MM.1S (cell line): ENCODE results near the gene PARD3.

Experiments
- DNase-seq: peaks from one replicate; pipeline ENCODE4 v3.0.0-alpha.2; 2015
- H2AFZ ChIP-seq: fragments of 300-600 bp; sonication (generic); 2 replicates; pipeline ENCODE4 v1.6.0; 2016; ENCODE audit warnings: antibody characterized with exemption, low read length
- H3F3A ChIP-seq: fragments of 300-600 bp; sonication (generic); 2 replicates; pipeline ENCODE4 v1.6.1; 2016; ENCODE audit warnings: mild to moderate bottlenecking, antibody characterized with exemption, low read length, moderate library complexity, mixed read lengths; ENCODE audit not compliant: insufficient read depth
- H3K27ac ChIP-seq: fragments of 300-600 bp; sonication (generic); 2 replicates; pipeline ENCODE4 v1.5.1; 2016; ENCODE audit warnings: mild to moderate bottlenecking, low read length
- H3K27me3 ChIP-seq: fragments of 300-600 bp; sonication (generic); replicated peaks from 2 replicates; pipeline ENCODE4 v1.6.0; 2016; ENCODE audit warnings: low read length; ENCODE audit not compliant: insufficient read depth
- H3K36me3 ChIP-seq: fragments of 300-600 bp; sonication (generic); replicated peaks from 2 replicates; pipeline ENCODE4 v1.6.1; 2016; ENCODE audit warnings: mild to moderate bottlenecking, low read length, mixed read lengths; ENCODE audit not compliant: insufficient read depth
- H3K4me1 ChIP-seq: fragments of 300-600 bp; sonication (generic); 2 replicates; pipeline ENCODE4 v1.6.1; 2016; ENCODE audit warnings: low read length, mixed read lengths
- H3K4me2 ChIP-seq: fragments of 300-600 bp; sonication (generic); 2 replicates; pipeline ENCODE4 v1.6.0; 2016; ENCODE audit warnings: low read depth, low read length
- H3K4me3 ChIP-seq: fragments of 300-600 bp; sonication (generic); 2 replicates; pipeline ENCODE4 v1.5.1; 2016; ENCODE audit warnings: low read length, mixed read lengths
- H3K79me2 ChIP-seq: fragments of 300-600 bp; sonication (generic); 2 replicates; pipeline ENCODE4 v1.6.1; 2016; ENCODE audit warnings: mixed run types, low read length, mixed read lengths
- H3K9ac ChIP-seq: fragments of 300-600 bp; sonication (generic); 2 replicates; pipeline ENCODE4 v1.6.1; 2016; ENCODE audit warnings: low read length, mixed read lengths
- H3K9me2 ChIP-seq: fragments of 300-600 bp; sonication (generic); replicated peaks from 2 replicates; pipeline ENCODE4 v1.6.1; 2016; ENCODE audit warnings: mild to moderate bottlenecking, low read length, mixed read lengths; ENCODE audit not compliant: insufficient read depth
- H3K9me3 ChIP-seq: fragments of 300-600 bp; sonication (generic); replicated peaks from 2 replicates; pipeline ENCODE4 v1.6.1; 2016; ENCODE audit warnings: mild to moderate bottlenecking, low read length, mixed read lengths; ENCODE audit not compliant: insufficient read depth
- H4K20me1 ChIP-seq: fragments of 300-600 bp; sonication (generic); 2 replicates; pipeline ENCODE4 v1.6.1; 2016; ENCODE audit warnings: mild to moderate bottlenecking, low read length, moderate library complexity, mixed read lengths; ENCODE audit not compliant: insufficient read depth
- CTCF ChIP-seq: fragments of 300-600 bp; sonication (generic); IDR thresholded peaks from 2 replicates; pipeline ENCODE4 v1.5.1; 2016; ENCODE audit warnings: antibody characterized with exemption, low read length, mixed read lengths
- EZH2 ChIP-seq: fragments of 300-600 bp; sonication (generic); optimal IDR thresholded peaks from 2 replicates; pipeline ENCODE3; 2017; ENCODE audit warnings: low read depth, mild to moderate bottlenecking, antibody characterized with exemption, low read length, mixed read lengths
- EZH2phosphoT487 ChIP-seq: fragments of 300-600 bp; sonication (generic); IDR thresholded peaks from 2 replicates; pipeline ENCODE4 v1.6.1; 2018; ENCODE audit warnings: antibody characterized with exemption, low read length

The PARD3 gene

GRCh38 chr10:34528320-34528719 is 286.8 kb downstream of the PARD3 start:
- DNase-seq = no peak
- no peak overlapping the region for H3K9ac ChIP-seq
- TF ChIP-seq CTCF = no peak
- TF ChIP-seq EZH2 = no peak
- no peak for TF ChIP-seq EZH2phosphoT487
- H3K27ac ChIP-seq = no peak overlapping the region
- peaks cover 5% of the 10 kb centered on the region; the same call in 1 of the 2 replicates for H4K20me1 ChIP-seq
- no peak overlapping the region for H3K4me2 ChIP-seq
- H3K9me2 ChIP-seq = no peaks in the 10 kb centered on the region
- no peak overlapping the region for H3K4me3 ChIP-seq
- no peaks in the 10 kb centered on the region for H3K9me3 ChIP-seq
- H2AFZ ChIP-seq = no peak overlapping the region
- H3K36me3 ChIP-seq = no peaks in the 10 kb centered on the region
- peaks cover 53% of the 10 kb centered on the region for H3K79me2 ChIP-seq
- H3F3A ChIP-seq = no peaks in the 10 kb centered on the region
- H3K4me1 ChIP-seq = peaks cover 12% of the 10 kb centered on the region
- H3K27me3 ChIP-seq = no peaks in the 10 kb centered on the region

- H3K9me3 ChIP-seq = no peaks in the 10 kb centered on the region
- H2AFZ ChIP-seq = no peak overlapping the region
- H3F3A ChIP-seq = no peaks in the 10 kb centered on the region
- no peak overlapping the region for H3K4me2 ChIP-seq
- no peaks in the 10 kb centered on the region for H3K27me3 ChIP-seq
- H3K27ac ChIP-seq = no peak overlapping the region
- peaks cover 12% of the 10 kb centered on the region for H3K4me1 ChIP-seq
- DNase-seq = no peak
- H3K79me2 ChIP-seq = peaks cover 52% of the 10 kb centered on the region
- no peaks in the 10 kb centered on the region for H3K36me3 ChIP-seq
- H4K20me1 ChIP-seq = peaks cover 5% of the 10 kb centered on the region; the same call in 1 of the 2 replicates
- no peak overlapping the region for H3K9ac ChIP-seq
- no peak for TF ChIP-seq EZH2
- no peak for TF ChIP-seq EZH2phosphoT487
- TF ChIP-seq CTCF = no peak
- no peak overlapping the region for H3K4me3 ChIP-seq
- no peaks in the 10 kb centered on the region for H3K9me2 ChIP-seq
These were observed 288.1 kb downstream of the PARD3 start for GRCh38 chr10:34526758-34527730.

- no peaks in the 10 kb centered on the region for H3K9me3 ChIP-seq
These were observed 288.9 kb downstream of the PARD3 start for GRCh38 chr10:34526186-34526585.

More at GRCh38 chr10:34526186-34526585, 288.9 kb downstream of the PARD3 start:
- Histone ChIP-seq H3K4me1 (peaks cover 12% of the 10 kb centered on the region), H3K36me3 (no peaks in the 10 kb centered on the region), H3K9ac (no peak overlapping the region), H3F3A (no peaks in the 10 kb centered on the region), H4K20me1 (peaks cover 5% of the 10 kb centered on the region; the same call in 1 of the 2 replicates), H3K27me3 (no peaks in the 10 kb centered on the region), H3K4me3 (no peak overlapping the region), H3K9me2 (no peaks in the 10 kb centered on the region), H3K79me2 (peaks cover 61% of the 10 kb centered on the region), H3K4me2 (no peak overlapping the region), H2AFZ (no peak overlapping the region), H3K27ac (no peak overlapping the region)
- TF ChIP-seq EZH2 = no peak
- TF ChIP-seq EZH2phosphoT487 = no peak
- TF ChIP-seq CTCF = no peak
- no peak for DNase-seq
